Osteoblast (primary cell): ENCODE measurements around the gene SLC26A1. TPM values are rescaled to one million over a fixed set of nuclear protein-coding genes. Genes with fewer than 3 reads are reported as not detected.

Source experiments
- DNase-seq: peaks from one replicate; pipeline ENCODE4 v3.0.0; 2011; ENCODE audit warnings: low spot score, mixed read lengths; ENCODE audit not compliant: insufficient read length; ENCODE audit errors: missing footprints
- H2AFZ ChIP-seq: 2 replicates; pipeline ENCODE4 v1.6.0; 2011; ENCODE audit warnings: mild to moderate bottlenecking, low read length
- H3K27ac ChIP-seq: 2 replicates; pipeline ENCODE4 v1.5.1; 2011; ENCODE audit warnings: mild to moderate bottlenecking, low read depth, low read length, moderate library complexity
- H3K27me3 ChIP-seq: 2 replicates; pipeline ENCODE4 v1.6.0; 2012; ENCODE audit warnings: mild to moderate bottlenecking, control low read depth, inconsistent platforms, low read length, moderate library complexity; ENCODE audit not compliant: insufficient read depth
- H3K36me3 ChIP-seq: 2 replicates; pipeline ENCODE4 v1.5.1; 2011; ENCODE audit warnings: mild to moderate bottlenecking, low read length, control low read depth, moderate library complexity; ENCODE audit not compliant: insufficient read depth
- H3K4me1 ChIP-seq: 2 replicates; pipeline ENCODE4 v1.5.1; 2011; ENCODE audit warnings: mild to moderate bottlenecking, low read length, control low read depth, moderate library complexity; ENCODE audit not compliant: insufficient read depth
- H3K4me2 ChIP-seq: 2 replicates; pipeline ENCODE4 v1.6.0; 2011; ENCODE audit warnings: mild to moderate bottlenecking, low read length; ENCODE audit not compliant: insufficient read depth
- H3K4me3 ChIP-seq: fragments of 200-600 bp; sonication (generic); 3 replicates; pipeline ENCODE4 v1.5.1; 2012; ENCODE audit warnings: mild to moderate bottlenecking, low read length, inconsistent platforms; ENCODE audit not compliant: insufficient read depth
- H3K79me2 ChIP-seq: 2 replicates; pipeline ENCODE4 v1.6.0; 2012; ENCODE audit warnings: mild to moderate bottlenecking, low read length, control low read depth, inconsistent platforms; ENCODE audit not compliant: insufficient read depth
- H3K9me3 ChIP-seq: 2 replicates; pipeline ENCODE4 v1.5.1; 2011; ENCODE audit warnings: low read depth, low read length, control low read depth
- H4K20me1 ChIP-seq: 2 replicates; pipeline ENCODE4 v1.6.0; 2012; ENCODE audit warnings: mild to moderate bottlenecking, low read length, control low read depth; ENCODE audit not compliant: insufficient read depth
- total RNA-seq: library from RNA; depleted of rRNA; stranded (reverse); fragments of >200 nt; gene quantifications from 2 replicates; pipeline ENCODE4 v1.2.3, GENCODE V29; 2012
- TF ChIP-seq, protein P1 (sequence below): IDR thresholded peaks from 2 replicates; pipeline ENCODE4 v1.5.1; 2011; ENCODE audit warnings: mild to moderate bottlenecking, low read depth, low read length, moderate library complexity; ENCODE audit errors: extremely low read depth

SLC26A1 gene
- total RNA-seq, 1 donor = 0.36 TPM

DNA sequence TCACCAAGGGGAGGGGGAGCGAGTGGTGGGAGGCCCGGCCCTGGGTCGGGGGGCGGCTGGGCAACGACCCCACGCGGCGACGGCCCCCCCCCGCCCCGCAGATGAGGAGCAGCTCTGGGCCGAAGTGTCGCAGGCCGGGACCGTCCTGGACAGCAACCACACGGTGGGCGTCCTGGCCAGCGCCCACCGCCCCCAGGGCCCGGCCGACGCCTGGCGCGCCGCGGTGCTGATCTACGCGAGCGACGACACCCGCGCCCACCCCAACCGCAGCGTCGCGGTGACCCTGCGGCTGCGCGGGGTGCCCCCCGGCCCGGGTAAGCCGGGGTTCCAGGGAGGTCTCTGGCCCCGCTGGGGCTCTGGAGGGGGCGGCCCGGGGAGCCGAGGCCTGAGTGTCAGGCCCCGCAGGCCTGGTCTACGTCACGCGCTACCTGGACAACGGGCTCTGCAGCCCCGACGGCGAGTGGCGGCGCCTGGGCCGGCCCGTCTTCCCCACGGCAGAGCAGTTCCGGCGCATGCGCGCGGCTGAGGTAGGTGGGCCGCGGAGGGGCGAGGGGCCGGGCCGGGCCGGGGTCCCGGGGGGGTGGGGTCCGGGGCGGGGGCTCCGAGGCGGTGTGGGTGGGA lies 9.5 kb upstream of the SLC26A1 start:
- Histone ChIP-seq H3K36me3 (no peaks in the 10 kb centered on the region), H3K9me3 (peaks cover 2% of the 10 kb centered on the region), H3K79me2 (no peaks in the 10 kb centered on the region), H3K27ac (no peak overlapping the region), H3K4me3 (no peak overlapping the region), H3K4me1 (no peaks in the 10 kb centered on the region), H3K27me3 (peaks cover 74% of the 10 kb centered on the region), H4K20me1 (peaks cover 18% of the 10 kb centered on the region), H3K4me2 (no peak overlapping the region), H2AFZ (no peak overlapping the region)
- TF ChIP-seq, protein P1, sequence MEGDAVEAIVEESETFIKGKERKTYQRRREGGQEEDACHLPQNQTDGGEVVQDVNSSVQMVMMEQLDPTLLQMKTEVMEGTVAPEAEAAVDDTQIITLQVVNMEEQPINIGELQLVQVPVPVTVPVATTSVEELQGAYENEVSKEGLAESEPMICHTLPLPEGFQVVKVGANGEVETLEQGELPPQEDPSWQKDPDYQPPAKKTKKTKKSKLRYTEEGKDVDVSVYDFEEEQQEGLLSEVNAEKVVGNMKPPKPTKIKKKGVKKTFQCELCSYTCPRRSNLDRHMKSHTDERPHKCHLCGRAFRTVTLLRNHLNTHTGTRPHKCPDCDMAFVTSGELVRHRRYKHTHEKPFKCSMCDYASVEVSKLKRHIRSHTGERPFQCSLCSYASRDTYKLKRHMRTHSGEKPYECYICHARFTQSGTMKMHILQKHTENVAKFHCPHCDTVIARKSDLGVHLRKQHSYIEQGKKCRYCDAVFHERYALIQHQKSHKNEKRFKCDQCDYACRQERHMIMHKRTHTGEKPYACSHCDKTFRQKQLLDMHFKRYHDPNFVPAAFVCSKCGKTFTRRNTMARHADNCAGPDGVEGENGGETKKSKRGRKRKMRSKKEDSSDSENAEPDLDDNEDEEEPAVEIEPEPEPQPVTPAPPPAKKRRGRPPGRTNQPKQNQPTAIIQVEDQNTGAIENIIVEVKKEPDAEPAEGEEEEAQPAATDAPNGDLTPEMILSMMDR = no peak
- no peak for DNase-seq

DNA sequence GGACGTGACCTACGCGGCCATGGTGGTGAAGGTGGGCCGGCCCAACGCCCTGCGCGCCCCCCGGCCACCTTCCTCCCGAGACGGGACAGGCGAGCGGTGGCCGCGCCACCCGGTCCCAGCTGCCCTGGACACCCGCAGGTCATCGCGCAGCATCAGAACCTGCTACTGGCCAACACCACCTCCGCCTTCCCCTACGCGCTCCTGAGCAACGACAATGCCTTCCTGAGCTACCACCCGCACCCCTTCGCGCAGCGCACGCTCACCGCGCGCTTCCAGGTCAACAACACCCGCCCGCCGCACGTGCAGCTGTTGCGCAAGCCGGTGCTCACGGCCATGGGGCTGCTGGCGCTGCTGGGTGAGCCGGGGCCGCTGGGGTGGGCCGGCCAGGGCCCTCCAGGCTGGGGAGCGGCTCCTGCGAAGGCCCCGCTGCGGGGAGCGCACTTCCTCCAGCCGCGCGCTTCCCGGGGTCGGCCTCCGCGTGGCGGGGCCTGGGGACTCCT lies 9.0 kb upstream of the SLC26A1 start:
- Histone ChIP-seq H3K36me3 (no peaks in the 10 kb centered on the region), H3K4me1 (no peaks in the 10 kb centered on the region), H3K27ac (no peak overlapping the region), H3K27me3 (peaks cover 73% of the 10 kb centered on the region), H3K9me3 (peaks cover 2% of the 10 kb centered on the region), H3K79me2 (no peaks in the 10 kb centered on the region), H4K20me1 (peaks cover 18% of the 10 kb centered on the region), H3K4me2 (no peak overlapping the region), H3K4me3 (no peak overlapping the region), H2AFZ (no peak overlapping the region)
- DNase-seq = no peak
- TF ChIP-seq, protein P1 = no peak

DNA sequence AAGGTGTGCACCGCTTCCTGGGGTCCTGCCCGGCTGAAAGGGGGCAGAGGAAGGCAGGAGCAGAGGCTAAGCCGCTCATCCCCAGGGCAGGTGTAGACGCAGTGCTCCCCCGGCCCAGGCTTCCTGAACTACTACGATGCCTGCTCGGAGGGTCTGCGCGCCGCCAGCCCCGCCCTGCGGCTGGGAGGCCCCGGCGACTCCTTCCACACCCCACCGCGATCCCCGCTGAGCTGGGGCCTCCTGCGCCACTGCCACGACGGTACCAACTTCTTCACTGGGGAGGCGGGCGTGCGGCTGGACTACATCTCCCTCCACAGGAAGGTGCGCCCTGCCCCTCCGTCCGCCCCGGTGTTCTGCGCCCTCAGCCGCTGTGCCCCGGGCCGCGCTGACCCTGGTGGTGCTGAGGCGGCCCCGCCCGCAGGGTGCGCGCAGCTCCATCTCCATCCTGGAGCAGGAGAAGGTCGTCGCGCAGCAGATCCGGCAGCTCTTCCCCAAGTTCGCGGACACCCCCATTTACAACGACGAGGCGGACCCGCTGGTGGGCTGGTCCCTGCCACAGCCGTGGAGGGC lies 8.4 kb upstream of the SLC26A1 start:
- H3K27me3 ChIP-seq = peaks cover 73% of the 10 kb centered on the region
- TF ChIP-seq, protein P1 = no peak

GRCh38 chr4:1000686-1001260 lies 7.6 kb upstream of the SLC26A1 start:
- Histone ChIP-seq H3K79me2 (no peaks in the 10 kb centered on the region), H3K4me2 (no peak overlapping the region), H3K9me3 (no peaks in the 10 kb centered on the region), H3K36me3 (no peaks in the 10 kb centered on the region), H3K4me3 (no peak overlapping the region), H3K27ac (no peak overlapping the region), H3K4me1 (no peaks in the 10 kb centered on the region), H3K27me3 (peaks cover 74% of the 10 kb centered on the region), H4K20me1 (peaks cover 21% of the 10 kb centered on the region), H2AFZ (no peak overlapping the region)
- no peak for DNase-seq
- TF ChIP-seq, protein P1 = no peak

More for the DNA sequence above, 8.4 kb upstream of the SLC26A1 start:
- no peaks in the 10 kb centered on the region for H3K79me2 ChIP-seq
- no peak overlapping the region for H3K27ac ChIP-seq
- DNase-seq = no peak
- H3K4me1 ChIP-seq = no peaks in the 10 kb centered on the region
- no peak overlapping the region for H2AFZ ChIP-seq
- no peak overlapping the region for H3K4me2 ChIP-seq
- peaks cover 18% of the 10 kb centered on the region for H4K20me1 ChIP-seq
- no peaks in the 10 kb centered on the region for H3K9me3 ChIP-seq
- no peaks in the 10 kb centered on the region for H3K36me3 ChIP-seq
- no peak overlapping the region for H3K4me3 ChIP-seq
